HepG2 (cell line): ENCODE data around the gene HRNR. TPM values are rescaled to one million over a fixed set of nuclear protein-coding genes. Genes with fewer than 3 reads are reported as not detected.

Experiments used
- ATAC-seq: fragments of 200-7000 bp; cut with Tn5 transposase; 3 replicates; pipeline ENCODE4 v1.9.1; 2020; ENCODE audit warnings: mild to moderate bottlenecking, moderate library complexity
- BruUV-seq: library from RNA; stranded (reverse); fragments of 400-500 nt; replicated peaks from 2 replicates; lab custom pipeline; 2021; lab: Mats Ljungman, UMichigan
- CTCF ChIA-PET: fragments of 300-600 bp; formaldehyde crosslinking; extraction: SDS; loops from one replicate; lab custom pipeline; 2021; ENCODE audit warnings: low total read pairs, inconsistent platforms, low intra/inter-chr PET ratio; lab: Yijun Ruan, JAX
- POLR2A ChIA-PET: fragments of 350-600 bp; sonication (Branson Sonifier 250); formaldehyde crosslinking; loops from one replicate; lab custom pipeline; 2020; ENCODE audit warnings: antibody characterized with exemption, inconsistent platforms; lab: Yijun Ruan, JAX
- DNase-seq: peaks from one replicate; pipeline ENCODE4 v3.0.0-alpha.2; 2015; ENCODE audit warnings: low spot score
- FAIRE-seq: peaks from 3 replicates; lab custom pipeline; 2011; peaks lifted over from hg19 to GRCh38; lab: Jason Lieb, UNC
- H2AFZ ChIP-seq: one replicate; pipeline ENCODE4 v1.6.1; 2011; ENCODE audit warnings: low read length, inconsistent platforms
- H3K27ac ChIP-seq: fragments of 300-600 bp; 3 replicates; pipeline ENCODE4 v1.8.0; 2011; ENCODE audit warnings: mixed run types, mild to moderate bottlenecking, mixed read lengths, low read length, inconsistent platforms; ENCODE audit not compliant: insufficient read depth; ENCODE audit errors: extremely low read length
- H3K27me3 ChIP-seq, 2 experiments: fragments of 200-600 bp in 1 of 2; 2 replicates in 1 of 2; 3 replicates in 1 of 2; pipeline versions ENCODE4 v1.6.0 to v1.8.0; 2011; ENCODE audit warnings: low read length in 2 of 2, mild to moderate bottlenecking in 2 of 2, moderate library complexity in 2 of 2, inconsistent platforms in 1 of 2; ENCODE audit not compliant: insufficient read depth in 2 of 2, control insufficient read depth in 1 of 2
- H3K36me3 ChIP-seq, 2 experiments: fragments of 200-600 bp in 1 of 2; replicated peaks in 1 of 2; 2 replicates in 1 of 2; 3 replicates in 1 of 2; pipeline versions ENCODE4 v1.5.1 to v1.8.0; 2011; ENCODE audit warnings: low read length in 2 of 2, inconsistent platforms in 1 of 2; ENCODE audit not compliant: insufficient read depth in 2 of 2, control insufficient read depth in 1 of 2
- H3K4me1 ChIP-seq: 2 replicates; pipeline ENCODE4 v1.5.1; 2012; ENCODE audit warnings: low read length, inconsistent platforms; ENCODE audit not compliant: insufficient read depth
- H3K4me2 ChIP-seq: 2 replicates; pipeline ENCODE4 v1.6.0; 2011; ENCODE audit warnings: low read depth, low read length, inconsistent platforms
- H3K4me3 ChIP-seq, 3 experiments: fragments of 200-600 bp in 1 of 3; sonication (generic), shearing (Covaris generic) in 1 of 3; replicated peaks in 1 of 3; 2 replicates each; pipeline ENCODE4 v1.5.1; 2011 to 2016; ENCODE audit warnings: low read length in 3 of 3, inconsistent platforms in 2 of 3, low read depth in 2 of 3, mild to moderate bottlenecking in 2 of 3, control low read depth in 1 of 3, mixed read lengths in 1 of 3; ENCODE audit not compliant: insufficient read depth in 1 of 3
- H3K79me2 ChIP-seq: one replicate; pipeline ENCODE4 v1.6.1; 2011; ENCODE audit warnings: low read length, inconsistent platforms; ENCODE audit not compliant: insufficient read depth
- H3K9ac ChIP-seq: 2 replicates; pipeline ENCODE4 v1.6.0; 2011; ENCODE audit warnings: mild to moderate bottlenecking, low read depth, low read length, inconsistent platforms; ENCODE audit not compliant: insufficient read depth
- H3K9me3 ChIP-seq: 2 replicates; pipeline ENCODE4 v1.5.1; 2012; ENCODE audit warnings: mild to moderate bottlenecking, low read length
- H4K20me1 ChIP-seq: 2 replicates; pipeline ENCODE4 v1.6.0; 2011; ENCODE audit warnings: inconsistent platforms, mild to moderate bottlenecking, low read length, moderate library complexity; ENCODE audit not compliant: insufficient read depth
- NR2C2 ChIP-seq: sonication (generic); formaldehyde crosslinking; IDR thresholded peaks from 2 replicates; pipeline ENCODE4 v1.4.0; 2020; ENCODE audit warnings: missing genetic modification reagents, mild to moderate bottlenecking, moderate library complexity, borderline replicate concordance
- SPEN ChIP-seq: sonication (generic); formaldehyde crosslinking; IDR thresholded peaks from 2 replicates; pipeline ENCODE4 v1.5.1; 2020; ENCODE audit warnings: low read depth, mild to moderate bottlenecking, missing genetic modification reagents
- ZNF317 ChIP-seq: sonication (generic); formaldehyde crosslinking; IDR thresholded peaks from 2 replicates; pipeline ENCODE4 v1.5.0; 2020; ENCODE audit warnings: mild to moderate bottlenecking, missing genetic modification reagents
- WGBS: methylation state at CpG from one replicate; pipeline ENCODE4 v1.1.6; 2017; ENCODE audit warnings: low lambda C conversion rate; 5-methylcytosine and 5-hydroxymethylcytosine counted together
- in situ Hi-C: cut with HindIII; loops from 2 replicates; pipeline ENCODE4 v1.10.0; 2017; ENCODE audit warnings: low pct_unique_long_range_greater_than_20kb; ENCODE audit not compliant: extremely low pct_ligation_motif_present
- intact Hi-C: fragments of 100-400 bp; cut with micrococcal nuclease; formaldehyde crosslinking; loops from one replicate; pipeline ENCODE4 v1.10.0; 2022; ENCODE audit not compliant: unreplicated experiment
- polyA plus RNA-seq, 8 experiments: library from polyadenylated mRNA; depleted of rRNA in 3 of 8; stranded (reverse) in 7 of 8; unstranded in 1 of 8; fragments of >200 nt; fragmentation: Illumina TruSeq in 4 of 8; extraction: Trizol in 4 of 8; gene quantifications; 2 replicates each; pipeline versions ENCODE4 v1.2.1 to v1.2.3, GENCODE V29; 2011 to 2016; ENCODE audit warnings: low read depth in 4 of 8, missing spikeins in 1 of 8, mixed read lengths in 1 of 8; ENCODE audit not compliant: insufficient read depth in 1 of 8
- total RNA-seq, 5 experiments: library from RNA; depleted of rRNA; stranded (reverse); fragments of >200 nt; fragmentation: Illumina TruSeq; extraction: Trizol; gene quantifications; 2 replicates each; pipeline ENCODE4 v1.2.3, GENCODE V29; 2016; ENCODE audit warnings: low read depth in 1 of 5
- TF ChIP-seq, protein P1 (sequence below): sonication (generic); formaldehyde crosslinking; IDR thresholded peaks from 2 replicates; pipeline ENCODE4 v1.4.0; 2020; ENCODE audit warnings: missing genetic modification reagents

HRNR gene
- total and polyA plus RNA-seq, 2 of the 13 experiments (the other 11 are each of a cell fraction or from before 2014, with no cell fraction given), result not detected

DNA sequence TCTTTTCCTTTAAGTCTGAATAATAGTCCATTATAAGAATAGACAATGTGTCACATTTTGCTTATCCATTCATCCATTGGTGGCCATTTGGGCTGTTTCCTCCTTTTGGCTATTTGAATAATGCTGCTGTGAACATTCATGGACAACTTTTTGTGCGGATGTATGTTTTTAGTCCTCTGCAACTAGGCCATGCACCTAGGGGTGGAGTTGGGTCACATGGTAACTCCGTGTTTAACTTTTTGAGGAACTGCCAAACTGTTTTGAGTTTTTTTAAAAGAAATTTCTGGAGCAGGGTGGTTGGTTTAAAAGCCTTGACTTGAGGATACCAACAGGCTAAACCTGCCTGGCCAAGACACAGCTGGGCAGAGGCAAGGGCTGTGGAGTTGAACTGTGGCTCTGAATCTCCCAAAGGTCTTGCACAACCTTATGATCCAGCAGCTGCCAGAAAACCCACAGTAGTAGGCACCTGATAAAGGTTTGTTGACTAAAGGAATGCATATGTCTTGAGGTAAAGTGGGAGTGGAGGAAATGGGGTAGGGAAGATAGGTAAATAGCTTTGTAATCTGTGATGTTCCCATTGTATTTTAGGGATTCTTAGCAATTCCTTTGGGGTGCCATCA, 59.4 kb downstream of the HRNR start:
- CTCF ChIA-PET, result no interaction called here
- in situ Hi-C loops (no loop called here), intact Hi-C loops (no loop called here)
- H3K27ac ChIP-seq, result no peak overlapping the region
- no peak for DNase-seq
- TF ChIP-seq NR2C2 (no peak), ZNF317 (no peak), SPEN (no peak)
- TF ChIP-seq, protein P1, sequence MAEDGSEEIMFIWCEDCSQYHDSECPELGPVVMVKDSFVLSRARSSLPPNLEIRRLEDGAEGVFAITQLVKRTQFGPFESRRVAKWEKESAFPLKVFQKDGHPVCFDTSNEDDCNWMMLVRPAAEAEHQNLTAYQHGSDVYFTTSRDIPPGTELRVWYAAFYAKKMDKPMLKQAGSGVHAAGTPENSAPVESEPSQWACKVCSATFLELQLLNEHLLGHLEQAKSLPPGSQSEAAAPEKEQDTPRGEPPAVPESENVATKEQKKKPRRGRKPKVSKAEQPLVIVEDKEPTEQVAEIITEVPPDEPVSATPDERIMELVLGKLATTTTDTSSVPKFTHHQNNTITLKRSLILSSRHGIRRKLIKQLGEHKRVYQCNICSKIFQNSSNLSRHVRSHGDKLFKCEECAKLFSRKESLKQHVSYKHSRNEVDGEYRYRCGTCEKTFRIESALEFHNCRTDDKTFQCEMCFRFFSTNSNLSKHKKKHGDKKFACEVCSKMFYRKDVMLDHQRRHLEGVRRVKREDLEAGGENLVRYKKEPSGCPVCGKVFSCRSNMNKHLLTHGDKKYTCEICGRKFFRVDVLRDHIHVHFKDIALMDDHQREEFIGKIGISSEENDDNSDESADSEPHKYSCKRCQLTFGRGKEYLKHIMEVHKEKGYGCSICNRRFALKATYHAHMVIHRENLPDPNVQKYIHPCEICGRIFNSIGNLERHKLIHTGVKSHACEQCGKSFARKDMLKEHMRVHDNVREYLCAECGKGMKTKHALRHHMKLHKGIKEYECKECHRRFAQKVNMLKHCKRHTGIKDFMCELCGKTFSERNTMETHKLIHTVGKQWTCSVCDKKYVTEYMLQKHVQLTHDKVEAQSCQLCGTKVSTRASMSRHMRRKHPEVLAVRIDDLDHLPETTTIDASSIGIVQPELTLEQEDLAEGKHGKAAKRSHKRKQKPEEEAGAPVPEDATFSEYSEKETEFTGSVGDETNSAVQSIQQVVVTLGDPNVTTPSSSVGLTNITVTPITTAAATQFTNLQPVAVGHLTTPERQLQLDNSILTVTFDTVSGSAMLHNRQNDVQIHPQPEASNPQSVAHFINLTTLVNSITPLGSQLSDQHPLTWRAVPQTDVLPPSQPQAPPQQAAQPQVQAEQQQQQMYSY (CRISPR knock-in tag), result no peak
- H3K27me3 ChIP-seq, result no peaks in the 10 kb centered on the region
- H2AFZ ChIP-seq, result no peak overlapping the region
- BruUV-seq, result no TSS peak
- POLR2A ChIA-PET, result no interaction called here
- no peak overlapping the region for H3K9ac ChIP-seq
- no peak for ATAC-seq
- H3K4me1 ChIP-seq, result peaks cover 10% of the 10 kb centered on the region
- no peaks in the 10 kb centered on the region for H3K79me2 ChIP-seq
- H3K36me3 ChIP-seq, result no peaks in the 10 kb centered on the region
- H4K20me1 ChIP-seq, result no peaks in the 10 kb centered on the region
- no peak overlapping the region for H3K4me2 ChIP-seq
- 50% methylated on average over 2 of the region's 2 CpGs for WGBS
- H3K4me3 ChIP-seq, result no peak overlapping the region
- no peak for FAIRE-seq
- no peaks in the 10 kb centered on the region for H3K9me3 ChIP-seq
